HepG2 (cell line): ENCODE data around the gene FBH1.

Experiments
- EP300 ChIP-seq, 3 experiments: sonication (generic) in 1 of 3; formaldehyde crosslinking in 1 of 3; IDR thresholded peaks; 2 replicates each; pipeline versions ENCODE4 v1.5.1 to v1.6.1; 2011 to 2020; ENCODE audit warnings: low read depth in 2 of 3, low read length in 2 of 3, borderline replicate concordance in 1 of 3, improper control_type of control experiment in 1 of 3, mild to moderate bottlenecking in 1 of 3, missing genetic modification reagents in 1 of 3, moderate library complexity in 1 of 3
- EZH2 ChIP-seq: conservative IDR thresholded peaks from 2 replicates; pipeline ENCODE4 v1.6.1; 2012; ENCODE audit warnings: mild to moderate bottlenecking, low read depth, low read length, moderate library complexity
- JARID2 ChIP-seq: sonication (generic); formaldehyde crosslinking; IDR thresholded peaks from 2 replicates; pipeline ENCODE4 v1.8.1; 2023; ENCODE audit warnings: missing genetic modification reagents, inconsistent platforms; ENCODE audit not compliant: insufficient replicate concordance
- KDM1A ChIP-seq: IDR thresholded peaks from 2 replicates; pipeline ENCODE4 v1.6.1; 2016; ENCODE audit warnings: missing compliant biosample characterization
- NRL ChIP-seq: sonication (generic); formaldehyde crosslinking; IDR thresholded peaks from 2 replicates; pipeline ENCODE4 v1.5.0; 2020; ENCODE audit warnings: missing genetic modification reagents, mild to moderate bottlenecking, moderate library complexity, borderline replicate concordance
- POLR2A ChIP-seq, 2 experiments: IDR thresholded peaks; 2 replicates each; pipeline ENCODE4 v1.6.1; 2011; ENCODE audit warnings: low read depth in 2 of 2, low read length in 2 of 2, mild to moderate bottlenecking in 1 of 2, moderate library complexity in 1 of 2; ENCODE audit not compliant: insufficient read depth in 1 of 2
- SMAD1 ChIP-seq: sonication (generic); formaldehyde crosslinking; IDR thresholded peaks from 2 replicates; pipeline ENCODE4 v1.4.0; 2020; ENCODE audit warnings: missing genetic modification reagents, low read depth, mild to moderate bottlenecking, borderline replicate concordance
- UBTF ChIP-seq: sonication (generic); formaldehyde crosslinking; IDR thresholded peaks from 2 replicates; pipeline ENCODE4 v1.4.0; 2020; ENCODE audit warnings: mild to moderate bottlenecking, missing genetic modification reagents
- ZNF138 ChIP-seq: sonication (generic); formaldehyde crosslinking; IDR thresholded peaks from 2 replicates; pipeline ENCODE4 v1.5.0; 2020; ENCODE audit warnings: mild to moderate bottlenecking, low read depth, missing genetic modification reagents
- TF ChIP-seq, protein P1 (sequence below): sonication (generic); formaldehyde crosslinking; IDR thresholded peaks from 2 replicates; pipeline ENCODE4 v1.4.0; 2020; ENCODE audit warnings: missing genetic modification reagents, borderline replicate concordance
- TF ChIP-seq, protein P2 (sequence below): sonication (generic); formaldehyde crosslinking; IDR thresholded peaks from 2 replicates; pipeline ENCODE4 v1.8.1; 2023; ENCODE audit warnings: mild to moderate bottlenecking, missing genetic modification reagents, borderline replicate concordance
- TF ChIP-seq, protein P3 (sequence below): sonication (generic); formaldehyde crosslinking; IDR thresholded peaks from 2 replicates; pipeline ENCODE4 v1.5.0; 2020; ENCODE audit warnings: mild to moderate bottlenecking, missing genetic modification reagents, moderate library complexity
- TF ChIP-seq, protein P4 (sequence below): sonication (generic); formaldehyde crosslinking; IDR thresholded peaks from 2 replicates; pipeline ENCODE4 v1.4.0; 2020; ENCODE audit warnings: missing genetic modification reagents

- no peak for TF ChIP-seq EZH2
- no peak for TF ChIP-seq KDM1A (CRISPR knock-in tag)
- TF ChIP-seq, protein P1, sequence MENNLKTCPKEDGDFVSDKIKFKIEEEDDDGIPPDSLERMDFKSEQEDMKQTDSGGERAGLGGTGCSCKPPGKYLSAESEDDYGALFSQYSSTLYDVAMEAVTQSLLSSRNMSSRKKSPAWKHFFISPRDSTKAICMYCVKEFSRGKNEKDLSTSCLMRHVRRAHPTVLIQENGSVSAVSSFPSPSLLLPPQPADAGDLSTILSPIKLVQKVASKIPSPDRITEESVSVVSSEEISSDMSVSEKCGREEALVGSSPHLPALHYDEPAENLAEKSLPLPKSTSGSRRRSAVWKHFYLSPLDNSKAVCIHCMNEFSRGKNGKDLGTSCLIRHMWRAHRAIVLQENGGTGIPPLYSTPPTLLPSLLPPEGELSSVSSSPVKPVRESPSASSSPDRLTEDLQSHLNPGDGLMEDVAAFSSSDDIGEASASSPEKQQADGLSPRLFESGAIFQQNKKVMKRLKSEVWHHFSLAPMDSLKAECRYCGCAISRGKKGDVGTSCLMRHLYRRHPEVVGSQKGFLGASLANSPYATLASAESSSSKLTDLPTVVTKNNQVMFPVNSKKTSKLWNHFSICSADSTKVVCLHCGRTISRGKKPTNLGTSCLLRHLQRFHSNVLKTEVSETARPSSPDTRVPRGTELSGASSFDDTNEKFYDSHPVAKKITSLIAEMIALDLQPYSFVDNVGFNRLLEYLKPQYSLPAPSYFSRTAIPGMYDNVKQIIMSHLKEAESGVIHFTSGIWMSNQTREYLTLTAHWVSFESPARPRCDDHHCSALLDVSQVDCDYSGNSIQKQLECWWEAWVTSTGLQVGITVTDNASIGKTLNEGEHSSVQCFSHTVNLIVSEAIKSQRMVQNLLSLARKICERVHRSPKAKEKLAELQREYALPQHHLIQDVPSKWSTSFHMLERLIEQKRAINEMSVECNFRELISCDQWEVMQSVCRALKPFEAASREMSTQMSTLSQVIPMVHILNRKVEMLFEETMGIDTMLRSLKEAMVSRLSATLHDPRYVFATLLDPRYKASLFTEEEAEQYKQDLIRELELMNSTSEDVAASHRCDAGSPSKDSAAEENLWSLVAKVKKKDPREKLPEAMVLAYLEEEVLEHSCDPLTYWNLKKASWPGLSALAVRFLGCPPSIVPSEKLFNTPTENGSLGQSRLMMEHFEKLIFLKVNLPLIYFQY, result no peak
- TF ChIP-seq, protein P2, sequence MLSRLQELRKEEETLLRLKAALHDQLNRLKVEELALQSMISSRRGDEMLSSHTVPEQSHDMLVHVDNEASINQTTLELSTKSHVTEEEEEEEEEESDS (CRISPR knock-in tag), result no peak
- no peak for TF ChIP-seq POLR2A (IDR thresholded peaks at IDR 0.05; ENCODE audit: insufficient read depth in 1 of 2, low read depth in 2 of 2, low read length in 2 of 2)
- TF ChIP-seq NRL (CRISPR knock-in tag), result no peak
- no peak for TF ChIP-seq UBTF (CRISPR knock-in tag)
- no peak for TF ChIP-seq JARID2 (CRISPR knock-in tag)
- no peak for TF ChIP-seq SMAD1 (CRISPR knock-in tag)
- TF ChIP-seq, protein P3, sequence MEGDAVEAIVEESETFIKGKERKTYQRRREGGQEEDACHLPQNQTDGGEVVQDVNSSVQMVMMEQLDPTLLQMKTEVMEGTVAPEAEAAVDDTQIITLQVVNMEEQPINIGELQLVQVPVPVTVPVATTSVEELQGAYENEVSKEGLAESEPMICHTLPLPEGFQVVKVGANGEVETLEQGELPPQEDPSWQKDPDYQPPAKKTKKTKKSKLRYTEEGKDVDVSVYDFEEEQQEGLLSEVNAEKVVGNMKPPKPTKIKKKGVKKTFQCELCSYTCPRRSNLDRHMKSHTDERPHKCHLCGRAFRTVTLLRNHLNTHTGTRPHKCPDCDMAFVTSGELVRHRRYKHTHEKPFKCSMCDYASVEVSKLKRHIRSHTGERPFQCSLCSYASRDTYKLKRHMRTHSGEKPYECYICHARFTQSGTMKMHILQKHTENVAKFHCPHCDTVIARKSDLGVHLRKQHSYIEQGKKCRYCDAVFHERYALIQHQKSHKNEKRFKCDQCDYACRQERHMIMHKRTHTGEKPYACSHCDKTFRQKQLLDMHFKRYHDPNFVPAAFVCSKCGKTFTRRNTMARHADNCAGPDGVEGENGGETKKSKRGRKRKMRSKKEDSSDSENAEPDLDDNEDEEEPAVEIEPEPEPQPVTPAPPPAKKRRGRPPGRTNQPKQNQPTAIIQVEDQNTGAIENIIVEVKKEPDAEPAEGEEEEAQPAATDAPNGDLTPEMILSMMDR, result no peak
- TF ChIP-seq ZNF138 (CRISPR knock-in tag), result no peak
- TF ChIP-seq, protein P4, sequence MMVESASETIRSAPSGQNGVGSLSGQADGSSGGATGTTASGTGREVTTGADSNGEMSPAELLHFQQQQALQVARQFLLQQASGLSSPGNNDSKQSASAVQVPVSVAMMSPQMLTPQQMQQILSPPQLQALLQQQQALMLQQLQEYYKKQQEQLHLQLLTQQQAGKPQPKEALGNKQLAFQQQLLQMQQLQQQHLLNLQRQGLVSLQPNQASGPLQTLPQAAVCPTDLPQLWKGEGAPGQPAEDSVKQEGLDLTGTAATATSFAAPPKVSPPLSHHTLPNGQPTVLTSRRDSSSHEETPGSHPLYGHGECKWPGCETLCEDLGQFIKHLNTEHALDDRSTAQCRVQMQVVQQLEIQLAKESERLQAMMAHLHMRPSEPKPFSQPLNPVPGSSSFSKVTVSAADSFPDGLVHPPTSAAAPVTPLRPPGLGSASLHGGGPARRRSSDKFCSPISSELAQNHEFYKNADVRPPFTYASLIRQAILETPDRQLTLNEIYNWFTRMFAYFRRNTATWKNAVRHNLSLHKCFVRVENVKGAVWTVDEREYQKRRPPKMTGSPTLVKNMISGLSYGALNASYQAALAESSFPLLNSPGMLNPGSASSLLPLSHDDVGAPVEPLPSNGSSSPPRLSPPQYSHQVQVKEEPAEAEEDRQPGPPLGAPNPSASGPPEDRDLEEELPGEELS (CRISPR knock-in tag), result no peak
- no peak for TF ChIP-seq EP300 (IDR thresholded peaks at IDR 0.05; ENCODE audit: low read depth in 2 of 2, low read length in 2 of 2)
- no peak for TF ChIP-seq EP300 (CRISPR knock-in tag; IDR thresholded peaks at IDR 0.05; ENCODE audit: borderline replicate concordance)
Measured at GRCh38 chr10:5927306-5927705, 37.3 kb downstream of the FBH1 start.
